Neural cell (in vitro differentiated cells): ENCODE data around the gene ADD1. TPM values are rescaled to one million over a fixed set of nuclear protein-coding genes. Genes with fewer than 3 reads are reported as not detected.

Experiments used
- H2AFZ ChIP-seq: fragments of 200-600, 300-800 bp; sonication (generic), shearing (Covaris generic); 2 replicates; pipeline ENCODE4 v1.6.0; 2014; ENCODE audit warnings: low read depth, mild to moderate bottlenecking, antibody characterized with exemption, low read length, moderate library complexity
- H3F3A ChIP-seq: fragments of 200-600 bp; shearing (Covaris generic); 2 replicates; pipeline ENCODE4 v1.6.1; 2016; ENCODE audit warnings: mild to moderate bottlenecking, moderate library complexity, mixed read lengths, antibody characterized with exemption, low read length; ENCODE audit not compliant: insufficient read depth, poor library complexity, severe bottlenecking
- H3K27ac ChIP-seq: fragments of 200-600, 300-800 bp; sonication (generic), shearing (Covaris generic); 2 replicates; pipeline ENCODE4 v1.5.1; 2014; ENCODE audit warnings: mild to moderate bottlenecking, low read length, moderate library complexity
- H3K27me3 ChIP-seq: fragments of 300-800, 200-600 bp; sonication (generic), shearing (Covaris generic); 2 replicates; pipeline ENCODE4 v1.6.0; 2014; ENCODE audit warnings: mild to moderate bottlenecking, low read depth, low read length, moderate library complexity; ENCODE audit not compliant: insufficient read depth
- H3K36me3 ChIP-seq: fragments of 300-800, 200-600 bp; sonication (generic), shearing (Covaris generic); 2 replicates; pipeline ENCODE4 v1.5.1; 2014; ENCODE audit warnings: mild to moderate bottlenecking, antibody characterized with exemption, low read length, moderate library complexity; ENCODE audit not compliant: insufficient read depth
- H3K4me2 ChIP-seq: fragments of 300-800, 200-600 bp; sonication (generic), shearing (Covaris generic); 2 replicates; pipeline ENCODE4 v1.6.0; 2014; ENCODE audit warnings: mild to moderate bottlenecking, low read length
- H3K4me3 ChIP-seq: fragments of 300-800, 200-600 bp; sonication (generic), shearing (Covaris generic); 2 replicates; pipeline ENCODE4 v1.5.1; 2014; ENCODE audit warnings: mild to moderate bottlenecking, low read length, moderate library complexity
- H3K79me2 ChIP-seq: fragments of 200-600 bp; shearing (Covaris generic); replicated peaks from 2 replicates; pipeline ENCODE4 v1.6.0; 2014; ENCODE audit warnings: mild to moderate bottlenecking, low read length, moderate library complexity; ENCODE audit not compliant: insufficient read depth
- H3K9ac ChIP-seq: fragments of 300-800, 200-600 bp; sonication (generic), shearing (Covaris generic); 2 replicates; pipeline ENCODE4 v1.6.1; 2016; ENCODE audit warnings: mild to moderate bottlenecking, low read length, mixed read lengths
- H3K9me2 ChIP-seq: fragments of 200-600 bp; shearing (Covaris generic); 2 replicates; pipeline ENCODE4 v1.6.1; 2016; ENCODE audit warnings: mild to moderate bottlenecking, low read length, mixed read lengths; ENCODE audit not compliant: insufficient read depth
- H3K9me3 ChIP-seq: fragments of 200-600, 300-800 bp; sonication (generic), shearing (Covaris generic); 2 replicates; pipeline ENCODE4 v1.6.1; 2016; ENCODE audit warnings: mild to moderate bottlenecking, mixed run types, low read length, moderate library complexity, mixed read lengths
- H4K20me1 ChIP-seq: fragments of 200-600 bp; shearing (Covaris generic); 2 replicates; pipeline ENCODE4 v1.6.1; 2016; ENCODE audit warnings: mild to moderate bottlenecking, mixed run types; ENCODE audit not compliant: insufficient read depth
- CTCF ChIP-seq: fragments of 450-650 bp; IDR thresholded peaks from 2 replicates; pipeline ENCODE4 v1.5.1; 2014; ENCODE audit warnings: antibody characterized with exemption, mild to moderate bottlenecking, moderate library complexity; ENCODE audit not compliant: poor library complexity, severe bottlenecking
- EP300 ChIP-seq: fragments of 450-650 bp; conservative IDR thresholded peaks from 2 replicates; pipeline ENCODE4 v1.6.1; 2014; ENCODE audit warnings: antibody characterized with exemption, mild to moderate bottlenecking, moderate library complexity; ENCODE audit not compliant: poor library complexity, severe bottlenecking
- EZH2 ChIP-seq: fragments of 200-600, 300-800 bp; shearing (Covaris generic), sonication (generic); IDR thresholded peaks from 2 replicates; pipeline ENCODE4 v1.6.1; 2014; ENCODE audit warnings: antibody characterized with exemption, low read length, borderline replicate concordance, mild to moderate bottlenecking; ENCODE audit not compliant: insufficient read depth, poor library complexity, severe bottlenecking
- MXI1 ChIP-seq: fragments of 450-650 bp; conservative IDR thresholded peaks from 2 replicates; pipeline ENCODE4 v1.6.1; 2014; ENCODE audit warnings: antibody characterized with exemption, mild to moderate bottlenecking; ENCODE audit not compliant: poor library complexity, severe bottlenecking
- POLR2AphosphoS5 ChIP-seq: IDR thresholded peaks from 2 replicates; pipeline ENCODE4 v1.6.1; 2012
- RAD21 ChIP-seq: fragments of 450-650 bp; conservative IDR thresholded peaks from 2 replicates; pipeline ENCODE4 v1.6.1; 2014; ENCODE audit warnings: antibody characterized with exemption, mild to moderate bottlenecking, moderate library complexity
- REST ChIP-seq: IDR thresholded peaks from 2 replicates; pipeline ENCODE4 v1.6.1; 2012; ENCODE audit warnings: borderline replicate concordance
- SMC3 ChIP-seq: fragments of 450-650 bp; conservative IDR thresholded peaks from 2 replicates; pipeline ENCODE4 v1.6.1; 2014; ENCODE audit warnings: antibody characterized with exemption, mild to moderate bottlenecking, moderate library complexity; ENCODE audit not compliant: poor library complexity
- TAF1 ChIP-seq: IDR thresholded peaks from 2 replicates; pipeline ENCODE4 v1.6.1; 2012; ENCODE audit warnings: low read depth
- polyA plus RNA-seq: library from polyadenylated mRNA; depleted of rRNA; stranded (reverse); fragments of >200 nt; gene quantifications from 2 replicates; pipeline ENCODE4 v1.2.3, GENCODE V29; 2014

Gene ADD1
- polyA plus RNA-seq, 1 donor from 2014 or later: 190 TPM

- Histone ChIP-seq H3K4me2 (no peak overlapping the region), H3K4me3 (no peak overlapping the region)
Measured at GRCh38 chr4:2797545-2798305, 45.9 kb upstream of the ADD1 start.

GRCh38 chr4:2798399-2799223 is 45.0 kb upstream of the ADD1 start:
- Histone ChIP-seq H3K9ac (no peak overlapping the region), H3F3A (no peaks in the 10 kb centered on the region), H3K36me3 (no peaks in the 10 kb centered on the region), H3K9me2 (no peaks in the 10 kb centered on the region), H3K27me3 (peaks cover 12% of the 10 kb centered on the region), H3K9me3 (no peaks in the 10 kb centered on the region), H2AFZ (no peak overlapping the region), H3K4me2 (no peak overlapping the region), H4K20me1 (no peaks in the 10 kb centered on the region), H3K4me3 (no peak overlapping the region), H3K79me2 (no peaks in the 10 kb centered on the region), H3K27ac (no peak overlapping the region)
- no peak for TF ChIP-seq TAF1
- TF ChIP-seq SMC3: no peak
- no peak for TF ChIP-seq MXI1
- no peak for TF ChIP-seq EZH2
- no peak for TF ChIP-seq REST
- TF ChIP-seq CTCF: no peak
- no peak for TF ChIP-seq RAD21
- TF ChIP-seq POLR2AphosphoS5: no peak
- TF ChIP-seq EP300: no peak

More at GRCh38 chr4:2797545-2798305, 45.9 kb upstream of the ADD1 start:
- no peak overlapping the region for H3K9ac ChIP-seq
- H2AFZ ChIP-seq: no peak overlapping the region
- H3K27me3 ChIP-seq: peaks cover 19% of the 10 kb centered on the region
- no peaks in the 10 kb centered on the region for H4K20me1 ChIP-seq
- no peaks in the 10 kb centered on the region for H3K9me3 ChIP-seq
- H3K79me2 ChIP-seq: no peaks in the 10 kb centered on the region
- no peak overlapping the region for H3K27ac ChIP-seq
- no peaks in the 10 kb centered on the region for H3K36me3 ChIP-seq
- TF ChIP-seq POLR2AphosphoS5 (no peak), EP300 (no peak), MXI1 (no peak), SMC3 (no peak)
- H3F3A ChIP-seq: no peaks in the 10 kb centered on the region
- H3K9me2 ChIP-seq: no peaks in the 10 kb centered on the region
